Erythroblast (primary cell): ENCODE results near the gene KCTD14.

Source experiments
- GATA1 ChIP-seq: IDR thresholded peaks from 2 replicates; pipeline ENCODE4 v1.6.1; 2011; ENCODE audit warnings: low read depth, mild to moderate bottlenecking, control low read depth, low read length, moderate library complexity
- POLR2A ChIP-seq: IDR thresholded peaks from 2 replicates; pipeline ENCODE4 v1.6.1; 2011; ENCODE audit warnings: mild to moderate bottlenecking, low read length

DNA sequence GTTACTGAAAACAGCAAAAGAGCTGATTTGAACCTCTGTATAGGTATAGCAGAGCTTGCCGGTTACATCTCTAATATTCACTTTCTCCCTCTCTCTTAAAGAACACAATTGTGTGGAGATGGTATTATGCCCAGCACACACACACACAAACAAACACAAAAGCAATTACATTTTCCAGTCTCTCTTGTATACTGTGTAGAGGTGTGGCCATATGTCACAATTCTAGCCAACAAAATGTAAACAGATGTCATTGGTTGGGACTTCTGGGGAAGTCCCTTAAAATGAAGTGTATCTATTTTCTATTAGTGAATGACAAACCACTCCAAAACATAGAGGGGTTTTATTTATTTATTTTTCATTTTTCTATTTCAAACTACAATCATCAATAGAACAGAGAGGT, 12.8 kb downstream of the KCTD14 start:
- TF ChIP-seq POLR2A (no peak), GATA1 (no peak)
